ENCODE results near the gene GTF2F2.

GRCh38 chr13:45105895-45106294, 14.4 kb upstream of the GTF2F2 start:
- TF ChIP-seq CTCF (conservative IDR thresholded peaks at IDR 0.05) (no peak), ZFX (IDR thresholded peaks at IDR 0.05) (no peak)

All from C4-2B (cell line).